Measurements from ENCODE around the gene DOCK2. TPM values are rescaled to one million over a fixed set of nuclear protein-coding genes. Genes with fewer than 3 reads are reported as not detected.
A peak's percentile ranks its signal among the peaks of the same experiment; 100 is the strongest.

Gene DOCK2
- total RNA-seq, 1 experiment from 2014 or later, result 0.26 TPM

- Histone ChIP-seq H3K9me2 (replicated peaks; ENCODE audit: low read length) (no peaks in the 10 kb centered on the region), H3K4me3 (ENCODE audit: low read length) (no peak overlapping the region), H3K36me3 (ENCODE audit: low read depth, low read length) (no peaks in the 10 kb centered on the region), H3K27ac (ENCODE audit: low read length) (peak overlapping the region; percentile 75; the same call in 1 of the 2 replicates), H3K9me3 (ENCODE audit: low read length) (no peaks in the 10 kb centered on the region), H3K9ac (ENCODE audit: low read length) (no peak overlapping the region), H3K4me1 (ENCODE audit: insufficient read depth, low read length) (peaks cover 24% of the 10 kb centered on the region), H3K4me2 (ENCODE audit: low read length) (peak overlapping the region; percentile 16; the same call in 1 of the 2 replicates), H3K27me3 (ENCODE audit: low read length) (no peaks in the 10 kb centered on the region), H2AFZ (ENCODE audit: low read length) (no peak overlapping the region), H4K20me1 (ENCODE audit: low read length) (no peaks in the 10 kb centered on the region), H3F3A (ENCODE audit: low read length, unreplicated experiment) (no peaks in the 10 kb centered on the region), H3K79me2 (ENCODE audit: low read length) (no peaks in the 10 kb centered on the region)
- intact Hi-C loops (cut with micrococcal nuclease), result loop anchor here (2.0 to 5.0 kb wide), 2 partner anchors 27 to 266 kb away; partner anchors contain the start of gene INSYN2B
- ATAC-seq (no peak), DNase-seq (peak; percentile 52)
- no TSS peak for BruUV-seq (replicated peaks)
- POLR2A ChIA-PET (ENCODE audit: unreplicated experiment), result interaction anchor here (0.6 kb wide), 1 partner anchor 206 kb away, joined by 3 read pairs; no protein-coding TSS in a partner anchor
- CTCF ChIA-PET, result no interaction called here
- no peak for TF ChIP-seq CTCF (conservative IDR thresholded peaks at IDR 0.05; ENCODE audit: low read depth, low read length)
- no peak for TF ChIP-seq EZH2 (IDR thresholded peaks at IDR 0.05; ENCODE audit: low read length, unreplicated experiment)
- TF ChIP-seq EZH2phosphoT487 (IDR thresholded peaks at IDR 0.05; ENCODE audit: borderline replicate concordance, low read length), result no peak
Observed at GRCh38 chr5:169716287-169716686, 79.2 kb downstream of the DOCK2 start.

GRCh38 chr5:169717288-169717687 lies 80.2 kb downstream of the DOCK2 start:
- no peak overlapping the region for H2AFZ ChIP-seq (ENCODE audit: low read length)
- TF ChIP-seq EZH2 (IDR thresholded peaks at IDR 0.05; ENCODE audit: low read length, unreplicated experiment) (no peak), EZH2phosphoT487 (IDR thresholded peaks at IDR 0.05; ENCODE audit: borderline replicate concordance, low read length) (no peak), CTCF (conservative IDR thresholded peaks at IDR 0.05; ENCODE audit: low read depth, low read length) (no peak)
- H3K4me1 ChIP-seq (ENCODE audit: insufficient read depth, low read length), result peaks cover 24% of the 10 kb centered on the region
- H3K4me2 ChIP-seq (ENCODE audit: low read length), result peak overlapping the region; percentile 16
- ATAC-seq, result peak; percentile 94
- peak overlapping the region; percentile 75 for H3K27ac ChIP-seq (ENCODE audit: low read length)
- H3K9ac ChIP-seq (ENCODE audit: low read length), result no peak overlapping the region
- no peaks in the 10 kb centered on the region for H3K9me3 ChIP-seq (ENCODE audit: low read length)
- BruUV-seq (replicated peaks), result no TSS peak
- peak; percentile 90 for DNase-seq
- no peaks in the 10 kb centered on the region for H3K9me2 ChIP-seq (replicated peaks; ENCODE audit: low read length)
- CTCF ChIA-PET, result no interaction called here
- no peaks in the 10 kb centered on the region for H3F3A ChIP-seq (ENCODE audit: low read length, unreplicated experiment)
- H3K4me3 ChIP-seq (ENCODE audit: low read length), result no peak overlapping the region
- intact Hi-C loops (cut with micrococcal nuclease), result loop anchor here (2.0 to 5.0 kb wide), 2 partner anchors 26 to 265 kb away; partner anchors contain the start of gene INSYN2B
- POLR2A ChIA-PET (ENCODE audit: unreplicated experiment), result no interaction called here
- no peaks in the 10 kb centered on the region for H4K20me1 ChIP-seq (ENCODE audit: low read length)
- no peaks in the 10 kb centered on the region for H3K36me3 ChIP-seq (ENCODE audit: low read depth, low read length)
- no peaks in the 10 kb centered on the region for H3K79me2 ChIP-seq (ENCODE audit: low read length)
- H3K27me3 ChIP-seq (ENCODE audit: low read length), result no peaks in the 10 kb centered on the region

Measured in PC-3 (cell line).